AG04450 (cell line): ENCODE results near the gene OR52A1. TPM values are rescaled to one million over a fixed set of nuclear protein-coding genes. Genes with fewer than 3 reads are reported as not detected.

Experiments used
- CTCF ChIA-PET: fragments of 300-600, 350-600 bp; formaldehyde crosslinking; extraction: SDS; loops from one replicate; lab custom pipeline; 2022; ENCODE audit warnings: antibody characterized with exemption, inconsistent platforms; lab: Charles Lee
- POLR2A ChIA-PET: fragments of 350-600 bp; formaldehyde crosslinking; extraction: SDS; loops from one replicate; lab custom pipeline; 2021; ENCODE audit warnings: antibody characterized with exemption, inconsistent platforms; lab: Yijun Ruan, JAX
- DNase-seq: peaks from one replicate; pipeline ENCODE4 v3.0.0-alpha.2; 2011; ENCODE audit warnings: low read depth, low spot score
- H3K27ac ChIP-seq: one replicate; pipeline ENCODE4 v1.5.1; 2012; ENCODE audit warnings: low read depth, low read length, control low read depth
- H3K27me3 ChIP-seq: one replicate; pipeline ENCODE4 v1.6.0; 2012; ENCODE audit warnings: low read length; ENCODE audit not compliant: control insufficient read depth, insufficient read depth
- H3K4me3 ChIP-seq: 2 replicates; pipeline ENCODE4 v1.5.1; 2011; ENCODE audit warnings: mild to moderate bottlenecking, low read depth, low read length, control low read depth
- H3K9me3 ChIP-seq: 2 replicates; pipeline ENCODE4 v1.5.1; 2012; ENCODE audit warnings: low read length; ENCODE audit not compliant: control insufficient read depth, insufficient read depth
- polyA plus RNA-seq: library from polyadenylated mRNA; depleted of rRNA; stranded (reverse); fragments of >200 nt; gene quantifications from 2 replicates; pipeline ENCODE4 v1.2.3, GENCODE V29; 2011; rRNA removed
- TF ChIP-seq, protein P1 (sequence below): IDR thresholded peaks from 2 replicates; pipeline ENCODE4 v1.5.1; 2011; ENCODE audit warnings: low read depth, low read length, control low read depth, inconsistent platforms

The OR52A1 gene
- polyA plus RNA-seq, 1 experiment, result not detected

DNA sequence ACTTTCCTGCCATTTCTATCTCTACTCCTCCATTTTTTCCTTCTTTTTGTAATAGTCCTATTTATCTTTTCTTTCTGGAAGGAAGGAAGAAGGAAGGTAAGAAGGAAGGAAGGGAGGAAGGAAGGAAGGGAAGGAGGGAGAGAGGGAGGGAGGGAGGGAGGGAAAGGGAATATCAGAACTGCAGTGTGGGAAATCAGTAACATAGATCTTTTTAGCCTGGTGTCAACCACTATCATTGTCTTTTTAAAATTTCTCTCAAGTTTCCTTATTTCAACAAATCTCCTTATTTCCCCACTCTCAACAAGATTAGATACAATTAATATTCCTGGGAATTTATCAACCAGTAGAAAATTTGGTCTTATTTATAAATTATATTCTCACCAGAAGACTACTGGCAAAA lies 51.5 kb downstream of the OR52A1 start:
- H3K27me3 ChIP-seq, result no peaks in the 10 kb centered on the region
- CTCF ChIA-PET, result no interaction called here
- no peak for DNase-seq
- TF ChIP-seq, protein P1, sequence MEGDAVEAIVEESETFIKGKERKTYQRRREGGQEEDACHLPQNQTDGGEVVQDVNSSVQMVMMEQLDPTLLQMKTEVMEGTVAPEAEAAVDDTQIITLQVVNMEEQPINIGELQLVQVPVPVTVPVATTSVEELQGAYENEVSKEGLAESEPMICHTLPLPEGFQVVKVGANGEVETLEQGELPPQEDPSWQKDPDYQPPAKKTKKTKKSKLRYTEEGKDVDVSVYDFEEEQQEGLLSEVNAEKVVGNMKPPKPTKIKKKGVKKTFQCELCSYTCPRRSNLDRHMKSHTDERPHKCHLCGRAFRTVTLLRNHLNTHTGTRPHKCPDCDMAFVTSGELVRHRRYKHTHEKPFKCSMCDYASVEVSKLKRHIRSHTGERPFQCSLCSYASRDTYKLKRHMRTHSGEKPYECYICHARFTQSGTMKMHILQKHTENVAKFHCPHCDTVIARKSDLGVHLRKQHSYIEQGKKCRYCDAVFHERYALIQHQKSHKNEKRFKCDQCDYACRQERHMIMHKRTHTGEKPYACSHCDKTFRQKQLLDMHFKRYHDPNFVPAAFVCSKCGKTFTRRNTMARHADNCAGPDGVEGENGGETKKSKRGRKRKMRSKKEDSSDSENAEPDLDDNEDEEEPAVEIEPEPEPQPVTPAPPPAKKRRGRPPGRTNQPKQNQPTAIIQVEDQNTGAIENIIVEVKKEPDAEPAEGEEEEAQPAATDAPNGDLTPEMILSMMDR, result no peak
- H3K27ac ChIP-seq, result no peak overlapping the region
- H3K4me3 ChIP-seq, result no peak overlapping the region
- POLR2A ChIA-PET, result no interaction called here
- H3K9me3 ChIP-seq, result no peaks in the 10 kb centered on the region

DNA sequence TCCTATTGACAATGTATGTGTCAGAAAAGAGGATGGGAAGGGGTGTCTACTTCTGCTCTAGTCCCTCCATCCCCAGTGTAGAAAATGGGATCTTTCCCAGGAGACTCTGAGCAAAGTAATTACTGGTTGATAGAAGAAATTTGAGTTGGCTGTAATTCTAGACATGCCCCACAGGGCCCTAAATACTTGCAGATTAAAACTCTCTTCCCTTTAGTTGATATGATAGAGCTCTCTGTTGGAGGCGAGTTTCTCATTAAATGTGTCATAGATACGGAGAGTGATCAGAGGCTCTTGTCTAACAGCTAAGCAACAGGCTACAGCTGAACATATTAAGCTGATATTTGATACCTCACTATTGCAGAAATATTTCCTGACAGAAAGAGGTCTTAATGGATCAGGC lies 52.3 kb downstream of the OR52A1 start:
- no peak overlapping the region for H3K27ac ChIP-seq
- H3K4me3 ChIP-seq, result no peak overlapping the region
- no peaks in the 10 kb centered on the region for H3K9me3 ChIP-seq
- TF ChIP-seq, protein P1, result no peak
- POLR2A ChIA-PET, result no interaction called here
- no peaks in the 10 kb centered on the region for H3K27me3 ChIP-seq
- CTCF ChIA-PET, result no interaction called here
- no peak for DNase-seq

DNA sequence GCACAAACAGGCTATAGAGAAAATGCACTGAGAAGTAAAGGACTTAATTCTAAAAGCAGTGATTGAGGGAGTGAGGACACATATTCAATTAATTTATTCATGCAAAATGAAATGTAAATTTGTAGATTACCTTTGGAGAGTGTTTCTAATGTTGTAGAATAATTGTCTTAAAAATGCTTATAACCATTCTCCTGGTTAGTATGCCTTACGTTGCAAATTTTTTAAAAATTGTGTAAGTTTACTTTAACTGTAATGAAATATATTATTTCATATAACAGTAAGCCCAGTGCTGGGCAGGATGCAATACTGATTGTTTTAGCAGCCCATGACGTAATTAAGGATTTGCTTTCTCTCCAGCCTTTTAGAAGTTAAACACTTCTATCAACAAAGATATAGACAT lies 58.5 kb downstream of the OR52A1 start:
- Histone ChIP-seq H3K9me3 (no peaks in the 10 kb centered on the region), H3K4me3 (no peak overlapping the region), H3K27ac (no peak overlapping the region), H3K27me3 (no peaks in the 10 kb centered on the region)
- TF ChIP-seq, protein P1, result no peak
- POLR2A ChIA-PET, result no interaction called here
- no peak for DNase-seq
- CTCF ChIA-PET, result no interaction called here

Other genes starting within 250 kb of the OR52A1 start
- gene OR51G2, start 235.4 kb downstream of the OR52A1 start, polyA plus RNA-seq, result not detected in 2 replicates
- not detected in 2 replicates for gene OR51G1, start 230.4 kb downstream of the OR52A1 start, polyA plus RNA-seq
- not detected in 2 replicates for gene OR51A4, start 207.2 kb downstream of the OR52A1 start, polyA plus RNA-seq
- not detected in 2 replicates for gene OR51A2, start 199.0 kb downstream of the OR52A1 start, polyA plus RNA-seq
- gene OR51L1, start 159.9 kb downstream of the OR52A1 start, polyA plus RNA-seq, result not detected in 2 replicates
- gene OR52J3, start 108.2 kb downstream of the OR52A1 start, polyA plus RNA-seq, result not detected in 2 replicates
- not detected in 2 replicates for gene OR52E2, start 95.1 kb downstream of the OR52A1 start, polyA plus RNA-seq
- gene OR52E1, start 85.2 kb downstream of the OR52A1 start, polyA plus RNA-seq, result not detected in 2 replicates
- gene OR52A5, start 16.4 kb downstream of the OR52A1 start, polyA plus RNA-seq, result not detected in 2 replicates
- not detected in 2 replicates for gene OR51V1, start 45.9 kb upstream of the OR52A1 start, polyA plus RNA-seq
- gene HBB, start 72.3 kb upstream of the OR52A1 start, polyA plus RNA-seq, result 0.22 and 0.26 TPM in 2 replicates
- gene HBD, start 79.7 kb upstream of the OR52A1 start, polyA plus RNA-seq, result 42.2 and 59.0 TPM in 2 replicates
- 0.41 and 0.45 TPM in 2 replicates for gene HBG1, start 95.1 kb upstream of the OR52A1 start, polyA plus RNA-seq
- gene HBG2, start 100.0 kb upstream of the OR52A1 start, polyA plus RNA-seq, result 2.0 and 2.2 TPM in 2 replicates
- 8.3 TPM in 2 replicates for gene HBE1, start 115.2 kb upstream of the OR52A1 start, polyA plus RNA-seq
- 0.67 and 0.82 TPM in 2 replicates for gene OR51B4, start 147.2 kb upstream of the OR52A1 start, polyA plus RNA-seq
- not detected in 2 replicates for gene OR51B2, start 169.5 kb upstream of the OR52A1 start, polyA plus RNA-seq
- 0.56 and 0.84 TPM in 2 replicates for gene OR51B5, start 188.8 kb upstream of the OR52A1 start, polyA plus RNA-seq
- gene OR51B6, start 196.8 kb upstream of the OR52A1 start, polyA plus RNA-seq, result not detected in 2 replicates
- 0.06 and 0.12 TPM in 2 replicates for gene OR51M1, start 229.1 kb upstream of the OR52A1 start, polyA plus RNA-seq